H9 (cell line): ENCODE measurements around the gene DDX51. TPM values are rescaled to one million over a fixed set of nuclear protein-coding genes. Genes with fewer than 3 reads are reported as not detected.

Experiments used
- DNase-seq: peaks from one replicate; pipeline ENCODE4 v3.0.0-alpha.2; 2017
- H2AFZ ChIP-seq: one replicate; pipeline ENCODE4 v1.6.1; 2013; ENCODE audit warnings: mild to moderate bottlenecking, low read length, control low read depth, moderate library complexity
- H2AK5ac ChIP-seq: 2 replicates; pipeline ENCODE4 v1.6.1; 2013; ENCODE audit warnings: low read length, control low read depth, mixed read lengths; ENCODE audit not compliant: insufficient read length
- H2BK120ac ChIP-seq: one replicate; pipeline ENCODE4 v1.6.1; 2013; ENCODE audit warnings: low read depth, mild to moderate bottlenecking, low read length, control low read depth, inconsistent platforms; ENCODE audit not compliant: poor library complexity, severe bottlenecking
- H2BK12ac ChIP-seq: 2 replicates; pipeline ENCODE4 v1.6.1; 2013; ENCODE audit warnings: low read length, control low read depth, mixed read lengths, low read depth; ENCODE audit not compliant: insufficient read length
- H2BK15ac ChIP-seq: 2 replicates; pipeline ENCODE4 v1.6.1; 2013; ENCODE audit warnings: low read depth, low read length, control low read depth
- H2BK20ac ChIP-seq: one replicate; pipeline ENCODE4 v1.6.1; 2013; ENCODE audit warnings: low read depth, mild to moderate bottlenecking, low read length, control low read depth, inconsistent platforms; ENCODE audit not compliant: poor library complexity, severe bottlenecking
- H2BK5ac ChIP-seq: 2 replicates; pipeline ENCODE4 v1.6.1; 2013; ENCODE audit warnings: low read length, control low read depth, mixed read lengths; ENCODE audit not compliant: insufficient read length
- H3K14ac ChIP-seq: 2 replicates; pipeline ENCODE4 v1.6.1; 2013; ENCODE audit warnings: low read length, control low read depth; ENCODE audit not compliant: insufficient read depth
- H3K18ac ChIP-seq: 2 replicates; pipeline ENCODE4 v1.6.1; 2013; ENCODE audit warnings: low read depth, mild to moderate bottlenecking, mixed read lengths, low read length, control low read depth; ENCODE audit not compliant: insufficient read length
- H3K23ac ChIP-seq: 2 replicates; pipeline ENCODE4 v1.6.1; 2013; ENCODE audit warnings: low read length, control low read depth, mixed read lengths, low read depth; ENCODE audit not compliant: insufficient read length
- H3K23me2 ChIP-seq: 2 replicates; pipeline ENCODE4 v1.6.1; 2013; ENCODE audit warnings: low read depth, mild to moderate bottlenecking, mixed read lengths, low read length, control low read depth; ENCODE audit not compliant: insufficient read length, poor library complexity, severe bottlenecking
- H3K27ac ChIP-seq: 2 replicates; pipeline ENCODE4 v1.5.1; 2013; ENCODE audit warnings: low read length, control low read depth, mixed read lengths, low read depth; ENCODE audit not compliant: insufficient read length
- H3K27me3 ChIP-seq: 2 replicates; pipeline ENCODE4 v1.6.1; 2013; ENCODE audit warnings: low read length, control low read depth, inconsistent platforms; ENCODE audit not compliant: insufficient read depth
- H3K4ac ChIP-seq: 2 replicates; pipeline ENCODE4 v1.6.1; 2013; ENCODE audit warnings: low read depth, mild to moderate bottlenecking, control low read depth, inconsistent platforms, low read length, moderate library complexity
- H3K4me1 ChIP-seq: 2 replicates; pipeline ENCODE4 v1.6.1; 2013; ENCODE audit warnings: low read length, control low read depth, inconsistent platforms; ENCODE audit not compliant: insufficient read depth
- H3K4me2 ChIP-seq: 2 replicates; pipeline ENCODE4 v1.6.1; 2013; ENCODE audit warnings: low read length, control low read depth, mixed read lengths; ENCODE audit not compliant: insufficient read length, insufficient read depth
- H3K56ac ChIP-seq: 2 replicates; pipeline ENCODE4 v1.6.1; 2013; ENCODE audit warnings: low read depth, mild to moderate bottlenecking, mixed read lengths, low read length, control low read depth; ENCODE audit not compliant: insufficient read length
- H3K79me1 ChIP-seq: 2 replicates; pipeline ENCODE4 v1.6.1; 2013; ENCODE audit warnings: low read depth, mild to moderate bottlenecking, moderate library complexity, low read length, control low read depth, inconsistent platforms; ENCODE audit not compliant: insufficient read depth, poor library complexity, severe bottlenecking
- H3K79me2 ChIP-seq: 2 replicates; pipeline ENCODE4 v1.6.1; 2013; ENCODE audit warnings: low read length, control low read depth, inconsistent platforms; ENCODE audit not compliant: insufficient read depth
- H3K9ac ChIP-seq: 2 replicates; pipeline ENCODE4 v1.6.1; 2013; ENCODE audit warnings: low read length, control low read depth, mixed read lengths; ENCODE audit not compliant: insufficient read length; ENCODE audit errors: extremely low read depth
- H3K9me3 ChIP-seq: one replicate; pipeline ENCODE4 v1.6.1; 2013; ENCODE audit warnings: low read depth, low read length, inconsistent platforms; ENCODE audit not compliant: control insufficient read depth
- H3T11ph ChIP-seq: one replicate; pipeline ENCODE4 v1.6.1; 2013; ENCODE audit warnings: mild to moderate bottlenecking, low read length, control low read depth, inconsistent platforms
- H4K20me1 ChIP-seq: one replicate; pipeline ENCODE4 v1.6.1; 2013; ENCODE audit not compliant: control insufficient read depth, insufficient read length, insufficient read depth
- H4K5ac ChIP-seq: 2 replicates; pipeline ENCODE4 v1.6.1; 2013; ENCODE audit warnings: low read depth, mild to moderate bottlenecking, mixed read lengths, low read length, control low read depth; ENCODE audit not compliant: insufficient read length
- H4K8ac ChIP-seq: replicated peaks from 2 replicates; pipeline ENCODE4 v1.6.1; 2013; ENCODE audit warnings: low read length, control low read depth, mixed read lengths, low read depth; ENCODE audit not compliant: insufficient read length
- H4K91ac ChIP-seq: 2 replicates; pipeline ENCODE4 v1.6.1; 2013; ENCODE audit warnings: low read depth, mild to moderate bottlenecking, moderate library complexity, mixed read lengths, low read length, control low read depth; ENCODE audit not compliant: insufficient read length
- H3K27ac Mint-ChIP-seq, 3 experiments: 2 replicates in 2 of 3; 3 replicates in 1 of 3; pipeline ENCODE4 v1.8.0; 2020 to 2021; ENCODE audit warnings: mixed read lengths in 3 of 3, mild to moderate bottlenecking in 1 of 3, moderate library complexity in 1 of 3
- H3K27me3 Mint-ChIP-seq: 2 replicates; pipeline ENCODE4 v1.8.0; 2021; ENCODE audit warnings: low read depth, mild to moderate bottlenecking, moderate library complexity, mixed read lengths
- H3K36me3 Mint-ChIP-seq, 3 experiments: 2 replicates in 2 of 3; 3 replicates in 1 of 3; pipeline ENCODE4 v1.8.0; 2020 to 2021; ENCODE audit warnings: low read depth in 3 of 3, mixed read lengths in 3 of 3; ENCODE audit not compliant: insufficient read depth in 1 of 3
- H3K4me1 Mint-ChIP-seq, 2 experiments: 2 replicates each; pipeline ENCODE4 v1.8.0; 2020; ENCODE audit warnings: mixed read lengths in 2 of 2
- H3K4me3 Mint-ChIP-seq, 2 experiments: 2 replicates in 1 of 2; 3 replicates in 1 of 2; pipeline ENCODE4 v1.8.0; 2020 to 2021; ENCODE audit warnings: mild to moderate bottlenecking in 2 of 2, mixed read lengths in 2 of 2, moderate library complexity in 1 of 2
- H3K9me3 Mint-ChIP-seq, 2 experiments: 2 replicates in 1 of 2; 3 replicates in 1 of 2; pipeline ENCODE4 v1.8.0; 2020; ENCODE audit warnings: mild to moderate bottlenecking in 2 of 2, mixed read lengths in 2 of 2, moderate library complexity in 1 of 2
- WGBS: extraction: QIAGEN DNeasy Blood & Tissue Kit; methylation state at CpG from one replicate; pipeline ENCODE4 v1.1.7; 2013; ENCODE audit warnings: missing lambda C conversion rate, low lambda C conversion rate, mixed read lengths; ENCODE audit not compliant: insufficient read length; ENCODE audit errors: extremely low coverage; 5-methylcytosine and 5-hydroxymethylcytosine counted together
- total RNA-seq: library from RNA; stranded (reverse); gene quantifications from 2 replicates; pipeline ENCODE4 v1.2.1, GENCODE V29; 2021
- TF ChIP-seq, protein P1 (sequence below): fragments of 200-600 bp; sonication (generic); conservative IDR thresholded peaks from 3 replicates; pipeline ENCODE4 v1.8.0; 2021; ENCODE audit warnings: antibody characterized with exemption, mild to moderate bottlenecking

Gene DDX51
- total RNA-seq, 1 experiment from 2014 or later: 37.9 TPM

DNA sequence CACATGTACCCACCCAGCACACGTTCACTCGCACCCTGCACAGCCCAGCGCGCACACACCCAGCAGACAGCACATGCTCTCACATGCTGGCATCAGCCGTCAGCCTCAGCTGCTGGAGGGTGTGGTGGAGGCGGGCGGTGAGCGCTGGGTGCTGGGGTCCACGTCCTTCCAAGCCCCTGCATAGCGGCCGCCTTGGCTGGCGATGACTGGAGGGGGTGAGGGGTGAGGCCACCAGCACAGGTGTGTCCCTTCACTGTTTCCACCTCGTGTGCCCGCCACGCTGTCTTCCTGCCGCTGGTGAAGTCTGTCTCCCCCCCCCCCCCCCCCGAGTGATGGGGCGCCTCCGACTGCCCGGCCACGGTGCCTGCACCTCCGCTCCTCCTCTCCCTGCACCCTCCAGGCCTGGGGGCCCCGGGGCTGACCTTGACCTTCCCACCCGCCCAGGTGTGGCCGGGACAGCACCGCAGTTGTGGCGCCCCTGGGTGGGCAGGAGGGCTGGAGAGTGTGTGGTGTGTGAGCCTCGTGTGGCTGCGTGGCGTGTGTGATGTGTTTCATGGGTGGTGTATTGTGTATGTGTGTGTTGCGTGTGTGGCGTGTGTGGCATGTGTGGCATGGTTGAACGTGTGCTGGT is 37.6 kb upstream of the DDX51 start:
- Histone ChIP-seq H2BK120ac (no peak overlapping the region), H4K5ac (no peak overlapping the region), H3K4ac (no peak overlapping the region), H2AK5ac (no peak overlapping the region), H3K9ac (no peak overlapping the region), H3K18ac (no peak overlapping the region), H2BK20ac (no peak overlapping the region), H3K79me2 (no peaks in the 10 kb centered on the region), H3K4me1 (no peaks in the 10 kb centered on the region), H2AFZ (no peak overlapping the region), H3K14ac (no peak overlapping the region; the same call in 1 of the 2 replicates), H4K91ac (no peak overlapping the region), H2BK15ac (no peak overlapping the region), H2BK5ac (no peak overlapping the region), H3K9me3 (no peaks in the 10 kb centered on the region), H3K27ac (no peak overlapping the region), H3K27me3 (peaks cover 2% of the 10 kb centered on the region; the same call in 1 of the 2 replicates), H3K79me1 (no peaks in the 10 kb centered on the region), H3K23ac (no peak overlapping the region), H4K8ac (no peak overlapping the region), H4K20me1 (peaks cover 3% of the 10 kb centered on the region), H3K56ac (no peak overlapping the region), H3K4me2 (no peak overlapping the region), H2BK12ac (no peak overlapping the region), H3K23me2 (no peaks in the 10 kb centered on the region), H3T11ph (no peak overlapping the region)
- Mint-ChIP-seq H3K27ac (no peak overlapping the region; a peak in 1 of 7 replicates), H3K36me3 (no peaks in the 10 kb centered on the region; a peak in 1 of 7 replicates), H3K4me3 (no peak overlapping the region), H3K27me3 (peaks cover 91% of the 10 kb centered on the region), H3K4me1 (peaks cover 8 to 9% of the 10 kb centered on the region in 2 experiments), H3K9me3 (peaks cover 3 to 7% of the 10 kb centered on the region in 2 experiments; a peak in 2 of 5 replicates)
- TF ChIP-seq, protein P1, sequence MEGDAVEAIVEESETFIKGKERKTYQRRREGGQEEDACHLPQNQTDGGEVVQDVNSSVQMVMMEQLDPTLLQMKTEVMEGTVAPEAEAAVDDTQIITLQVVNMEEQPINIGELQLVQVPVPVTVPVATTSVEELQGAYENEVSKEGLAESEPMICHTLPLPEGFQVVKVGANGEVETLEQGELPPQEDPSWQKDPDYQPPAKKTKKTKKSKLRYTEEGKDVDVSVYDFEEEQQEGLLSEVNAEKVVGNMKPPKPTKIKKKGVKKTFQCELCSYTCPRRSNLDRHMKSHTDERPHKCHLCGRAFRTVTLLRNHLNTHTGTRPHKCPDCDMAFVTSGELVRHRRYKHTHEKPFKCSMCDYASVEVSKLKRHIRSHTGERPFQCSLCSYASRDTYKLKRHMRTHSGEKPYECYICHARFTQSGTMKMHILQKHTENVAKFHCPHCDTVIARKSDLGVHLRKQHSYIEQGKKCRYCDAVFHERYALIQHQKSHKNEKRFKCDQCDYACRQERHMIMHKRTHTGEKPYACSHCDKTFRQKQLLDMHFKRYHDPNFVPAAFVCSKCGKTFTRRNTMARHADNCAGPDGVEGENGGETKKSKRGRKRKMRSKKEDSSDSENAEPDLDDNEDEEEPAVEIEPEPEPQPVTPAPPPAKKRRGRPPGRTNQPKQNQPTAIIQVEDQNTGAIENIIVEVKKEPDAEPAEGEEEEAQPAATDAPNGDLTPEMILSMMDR: no peak
- no peak for DNase-seq
- no CpG with 5 or more reads among the region's 33 CpGs for WGBS
